HG03060 (cell line): ENCODE data around the gene SPOCK3.
"Not testable (repeated sequence)": the region's sequence is repeated elsewhere in the genome, so short reads cannot be mapped to it uniquely, and the experiment has no call there.

ENCODE experiments used
- ATAC-seq: cut with Tn5 transposase; IDR thresholded peaks from one replicate; pipeline ENCODE4 v1.9.1; 2021; ENCODE audit warnings: low read depth, moderate number of reproducible peaks; ENCODE audit not compliant: unreplicated experiment

The SPOCK3 gene

GRCh38 chr4:167234316-167234881 is at the start of gene SPOCK3:
Gene SPOCK3, minus strand, starts transcription at chr4:167234494.
- ATAC-seq: no peak

- ATAC-seq: no peak
Measured at GRCh38 chr4:167282171-167282864, 48.0 kb upstream of the SPOCK3 start.

- ATAC-seq: not testable (repeated sequence)
Measured at GRCh38 chr4:167281545-167281944, 47.3 kb upstream of the SPOCK3 start.

- ATAC-seq: no peak
Measured at GRCh38 chr4:167274351-167274750, 40.1 kb upstream of the SPOCK3 start.

DNA sequence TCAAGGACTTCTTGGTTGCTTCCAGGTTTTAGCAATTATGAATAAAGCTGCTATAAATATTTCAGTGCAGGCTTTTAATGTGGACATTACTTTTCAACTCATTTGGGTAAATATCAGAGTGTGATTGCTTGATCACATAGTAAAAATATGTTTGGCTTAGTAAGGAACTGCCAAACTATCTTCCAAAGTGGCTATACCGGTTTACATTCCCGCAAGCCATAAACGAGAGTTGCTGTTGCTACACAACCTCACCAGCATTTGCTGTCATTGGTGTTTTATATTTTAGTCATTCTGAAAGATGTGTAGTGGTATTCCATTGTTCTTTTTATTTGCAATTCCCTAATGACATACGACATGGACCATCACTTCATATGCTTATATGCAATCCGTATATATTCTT is 30.9 kb upstream of the SPOCK3 start:
- ATAC-seq: no peak

DNA sequence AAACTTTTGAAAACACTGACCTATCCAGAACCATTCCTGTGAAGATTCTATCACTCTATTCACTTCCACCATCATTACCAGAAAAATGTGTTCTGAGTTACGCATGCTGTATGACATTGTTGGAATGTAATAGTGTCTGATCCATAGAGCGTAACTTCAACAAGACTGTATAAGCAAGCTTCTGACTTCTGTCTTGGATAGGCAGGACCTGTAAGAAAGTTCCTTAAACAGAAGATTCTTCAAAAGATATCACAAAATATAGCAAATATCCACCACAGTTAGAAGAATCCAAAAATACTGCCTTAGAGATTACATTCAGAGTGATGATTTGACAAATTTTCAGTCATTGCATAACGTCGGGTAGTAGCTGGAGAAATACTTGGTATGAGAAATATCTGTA is 14.0 kb upstream of the SPOCK3 start:
- ATAC-seq: no peak

GRCh38 chr4:167239627-167240026 is 5.3 kb upstream of the SPOCK3 start:
- no peak for ATAC-seq

- ATAC-seq: no peak
Measured at GRCh38 chr4:167238226-167238625, 3.9 kb upstream of the SPOCK3 start.

GRCh38 chr4:167233685-167234315 is 494 bp downstream of the SPOCK3 start:
- ATAC-seq: no peak

- ATAC-seq: no peak
Measured at GRCh38 chr4:167232805-167233684, 1.2 kb downstream of the SPOCK3 start.

DNA sequence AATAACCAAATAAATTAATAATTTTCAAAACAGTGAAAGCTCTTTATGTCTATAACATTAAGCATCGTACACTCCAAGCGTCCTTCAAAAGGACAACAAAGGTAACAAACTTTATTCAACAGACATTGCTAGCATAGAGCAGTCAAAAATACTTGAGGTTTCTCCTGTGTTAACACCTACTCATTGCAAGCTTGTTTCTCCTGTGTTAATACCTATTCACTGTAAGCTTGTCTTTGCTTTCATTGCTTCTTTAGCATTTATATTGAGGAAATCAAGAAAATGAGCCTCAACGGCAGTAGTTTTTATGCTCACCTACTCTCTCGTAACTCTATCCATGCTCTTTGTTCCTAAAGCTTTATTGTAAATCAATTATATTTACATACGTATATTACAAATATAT is 3.5 kb downstream of the SPOCK3 start:
- no peak for ATAC-seq

- ATAC-seq: peak; percentile 92
Measured at GRCh38 chr4:167222099-167222498, 12.2 kb downstream of the SPOCK3 start.

GRCh38 chr4:167221084-167221483 is 13.2 kb downstream of the SPOCK3 start:
- ATAC-seq: no peak

DNA sequence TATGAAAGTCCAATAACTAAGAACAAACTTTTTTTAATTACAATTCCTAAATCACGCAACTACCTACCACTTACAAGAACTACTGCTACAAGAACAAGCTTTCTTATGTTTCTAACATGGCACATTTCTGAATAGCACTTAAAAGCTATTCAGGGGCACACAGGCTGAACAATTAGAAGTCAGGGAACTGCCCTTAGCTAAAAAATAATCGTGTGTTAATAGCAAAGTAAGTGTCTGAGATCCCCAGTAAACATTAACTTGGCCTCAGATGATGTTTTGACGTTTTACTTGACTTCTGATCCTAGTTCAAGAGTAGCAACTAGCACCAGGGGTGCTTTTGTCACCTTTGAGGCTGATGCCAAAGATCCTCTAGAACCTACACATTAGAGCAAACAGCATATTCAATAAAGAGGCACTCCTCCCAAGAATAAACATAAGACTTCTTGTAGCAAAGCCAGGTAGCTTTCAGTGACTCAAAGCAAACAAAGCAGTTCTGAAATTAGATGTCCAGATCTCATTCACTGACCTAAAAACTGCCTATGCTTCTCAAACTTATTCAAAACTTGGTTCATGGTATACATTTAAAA is 16.2 kb downstream of the SPOCK3 start:
- no peak for ATAC-seq

DNA sequence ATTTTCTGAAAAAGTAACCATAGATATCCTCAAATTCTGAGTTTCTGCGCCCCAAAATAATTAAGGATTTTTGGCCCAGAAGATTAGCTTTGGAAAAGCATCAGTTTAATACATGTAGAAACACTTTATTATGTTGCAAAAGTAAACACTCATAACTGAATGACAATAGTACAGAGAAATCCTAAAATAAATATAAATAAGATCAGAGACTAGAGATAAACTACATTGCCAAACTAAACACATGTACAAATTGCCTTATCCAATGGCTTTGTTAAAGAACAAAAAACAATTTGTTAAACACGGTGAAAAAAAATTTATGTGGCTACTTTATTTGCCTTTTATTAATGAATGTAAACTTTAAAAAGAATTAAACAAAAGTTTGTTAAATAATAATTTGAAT is 17.5 kb downstream of the SPOCK3 start:
- ATAC-seq: no peak

DNA sequence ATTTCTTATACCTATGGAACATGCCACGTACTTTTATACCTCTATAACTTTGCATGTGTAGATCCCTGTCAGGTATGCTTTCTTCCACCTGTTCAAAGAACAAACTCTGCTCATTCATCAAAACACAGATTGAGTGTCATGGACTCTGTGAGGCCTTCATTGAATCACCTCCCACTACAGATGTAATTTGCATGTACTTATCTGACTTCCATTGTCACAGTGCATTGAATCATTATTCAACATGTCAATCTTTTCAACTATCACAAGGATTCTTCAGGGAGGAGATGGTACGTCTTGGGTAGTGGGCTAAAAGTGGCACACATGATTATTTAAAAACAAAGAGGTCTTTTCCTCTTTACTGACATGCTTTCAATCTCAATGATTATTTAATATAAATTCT is 24.1 kb downstream of the SPOCK3 start:
- no peak for ATAC-seq

DNA sequence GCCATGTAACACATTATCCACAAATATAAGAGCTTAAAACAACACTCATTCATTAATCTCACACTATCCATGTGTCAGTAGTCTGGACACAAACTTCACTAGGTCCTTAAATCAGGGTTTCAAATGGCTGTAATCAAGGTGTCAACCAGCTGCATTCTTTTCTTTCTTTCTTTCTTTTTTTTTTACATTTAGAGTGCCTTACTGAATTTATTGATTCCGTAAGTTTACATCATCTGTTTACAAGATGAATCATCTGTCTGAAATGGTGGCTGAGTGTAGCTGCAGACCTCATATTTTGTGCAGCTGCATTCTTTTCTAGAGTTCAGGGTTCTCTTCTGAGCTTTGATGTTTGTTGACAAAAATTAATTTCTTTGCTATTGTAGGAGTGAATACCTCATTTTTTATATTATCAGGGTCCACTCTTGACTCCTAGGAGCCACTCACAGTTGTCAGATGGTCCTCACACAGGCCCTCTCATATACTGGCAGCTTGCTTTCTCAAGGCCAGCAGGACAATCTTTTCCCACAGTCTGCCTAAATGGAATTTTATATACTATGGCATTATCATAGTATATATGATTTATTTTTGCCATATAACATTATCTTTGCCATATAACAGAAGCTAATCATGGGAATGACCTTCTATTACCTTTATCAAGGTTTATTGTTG is 37.8 kb downstream of the SPOCK3 start:
- no peak for ATAC-seq

DNA sequence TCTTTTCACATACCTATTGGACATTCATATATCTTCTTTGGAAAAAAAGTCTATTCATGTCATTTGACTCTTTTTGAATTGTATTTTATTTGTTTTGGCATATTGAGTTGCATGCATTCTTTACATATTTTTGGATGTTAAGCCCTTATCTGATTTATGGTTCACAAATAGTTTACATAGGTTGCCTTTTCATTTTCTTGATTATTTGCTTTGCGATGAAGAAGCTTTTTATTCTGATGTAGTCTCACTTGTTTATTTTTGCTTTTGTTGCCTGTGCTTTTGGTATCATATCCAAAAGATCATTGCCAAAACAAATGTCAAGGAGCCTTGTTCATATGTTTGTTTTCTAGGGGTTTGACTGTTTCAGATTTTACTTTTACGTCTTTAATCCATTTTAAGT is 43.9 kb downstream of the SPOCK3 start:
- no peak for ATAC-seq

- ATAC-seq: no peak
Measured at GRCh38 chr4:167185465-167185864, 48.8 kb downstream of the SPOCK3 start.

- no peak for ATAC-seq
Measured at GRCh38 chr4:167183036-167183435, 51.3 kb downstream of the SPOCK3 start.
